HG02840 (cell line): ENCODE measurements around the gene C1GALT1.

Experiments used
- ATAC-seq: cut with Tn5 transposase; IDR thresholded peaks from one replicate; pipeline ENCODE4 v1.9.1; 2021; ENCODE audit warnings: mild to moderate bottlenecking, moderate library complexity, moderate number of reproducible peaks; ENCODE audit not compliant: unreplicated experiment, low FRiP score

Gene C1GALT1

DNA sequence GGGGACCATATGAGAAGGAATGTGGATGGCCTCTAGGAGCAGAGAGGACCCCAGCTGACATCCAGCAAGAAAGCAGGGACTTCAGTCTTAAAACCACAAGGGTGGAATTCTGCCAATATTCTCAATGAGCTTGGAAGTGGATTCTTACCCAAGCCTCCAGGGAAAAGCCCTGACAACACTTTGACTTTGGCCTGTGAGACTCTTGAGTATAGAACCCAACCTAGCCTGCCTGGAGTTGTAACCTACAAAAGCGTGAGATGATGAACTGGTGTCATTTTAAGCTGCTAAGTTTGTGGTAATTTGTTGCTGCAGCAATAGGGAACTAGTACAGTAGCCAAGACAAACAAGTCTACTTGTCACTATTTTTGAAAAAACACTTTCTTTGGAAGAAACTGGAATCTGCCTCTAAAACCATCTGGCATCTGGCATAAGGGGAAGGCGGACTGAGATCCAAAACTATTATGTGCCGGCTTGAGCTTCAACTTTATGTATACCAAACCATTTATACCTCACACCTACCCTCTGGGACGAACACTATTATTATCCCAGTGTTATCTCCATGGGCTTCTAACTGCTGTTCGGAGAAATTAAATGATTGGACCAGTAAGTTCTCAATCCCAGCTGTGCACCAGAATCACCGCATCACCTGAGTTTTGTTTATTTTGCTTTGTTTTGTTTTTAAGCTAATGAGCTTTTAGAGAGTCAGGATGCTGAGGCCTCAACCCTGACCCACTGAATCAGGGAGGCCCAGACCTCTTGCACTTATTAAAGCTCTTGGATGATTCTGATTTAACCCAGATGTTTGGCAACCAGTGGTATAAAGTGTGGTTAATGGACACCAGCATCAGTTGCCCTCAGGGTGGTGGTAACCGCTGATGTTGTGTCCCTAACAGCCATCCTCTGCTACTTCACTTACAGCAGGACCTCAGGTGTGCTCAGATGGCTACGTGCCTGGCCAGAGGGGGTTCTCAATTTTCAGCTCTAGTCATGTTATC lies 83.0 kb downstream of the C1GALT1 start:
- no peak for ATAC-seq

DNA sequence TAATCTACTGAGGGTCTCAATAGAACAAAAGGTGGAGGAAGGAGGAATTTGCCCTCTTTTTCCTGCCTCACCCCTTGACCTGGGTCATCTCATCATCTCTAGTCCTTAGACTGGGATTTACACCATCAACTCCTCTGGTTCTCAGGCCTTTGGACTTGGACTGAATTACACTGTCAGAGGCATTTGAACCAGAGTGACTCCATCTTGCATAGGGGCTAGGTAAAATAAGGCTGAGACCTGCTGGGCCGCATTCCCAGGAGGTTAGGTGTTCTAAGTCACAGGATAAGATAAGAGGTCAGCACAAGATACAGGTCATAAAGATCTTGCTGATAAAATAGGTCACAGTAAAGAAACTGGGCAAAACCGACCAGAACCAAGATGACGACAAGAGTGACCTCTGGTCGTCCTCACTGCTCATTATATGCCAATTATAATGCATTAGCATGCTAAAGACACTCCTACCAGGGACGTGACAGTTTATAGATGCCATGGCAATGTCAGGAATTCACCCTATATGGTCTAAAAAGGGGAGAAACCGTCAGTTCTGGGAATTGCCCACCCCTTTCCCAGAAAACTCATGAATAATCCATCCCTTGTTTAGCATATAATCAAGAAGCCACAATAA lies 84.0 kb downstream of the C1GALT1 start:
- ATAC-seq: no peak

DNA sequence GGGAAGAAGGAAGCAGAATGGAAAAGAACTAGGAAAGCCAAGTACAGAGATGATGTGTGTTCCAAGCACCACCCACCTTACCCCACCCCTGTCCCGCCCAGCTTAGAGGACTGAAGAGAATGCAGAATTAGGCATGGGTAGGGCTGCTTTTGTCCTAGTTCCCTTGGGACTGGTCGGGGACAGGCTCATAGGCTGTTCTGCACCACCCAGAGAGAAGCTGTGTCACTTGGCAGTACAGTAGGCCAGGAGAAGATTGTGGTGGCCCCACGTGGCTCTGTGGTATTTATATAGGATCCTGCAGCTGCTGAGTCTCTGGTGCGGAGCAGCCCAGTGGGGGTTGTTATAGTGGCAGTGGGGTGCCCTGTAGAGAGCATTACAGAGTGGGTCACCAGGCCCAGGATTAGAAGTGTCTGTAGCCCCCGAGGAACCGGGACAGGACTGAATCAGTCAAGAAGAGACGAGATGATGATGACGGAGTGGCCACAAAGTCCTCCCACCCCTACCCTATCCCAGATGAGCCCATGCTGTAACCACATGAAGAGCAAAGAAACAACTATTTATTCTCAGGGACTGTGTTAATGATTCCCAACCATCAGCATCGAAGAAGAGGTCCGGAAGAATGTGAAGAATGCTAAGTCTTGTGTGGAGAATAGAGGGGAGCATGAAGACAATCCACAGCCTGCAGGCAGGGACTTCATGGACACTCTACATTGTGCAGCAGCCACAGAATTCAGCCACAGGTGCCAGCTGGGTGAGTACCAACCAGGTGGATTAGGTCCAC lies 88.9 kb downstream of the C1GALT1 start:
- ATAC-seq: no peak

DNA sequence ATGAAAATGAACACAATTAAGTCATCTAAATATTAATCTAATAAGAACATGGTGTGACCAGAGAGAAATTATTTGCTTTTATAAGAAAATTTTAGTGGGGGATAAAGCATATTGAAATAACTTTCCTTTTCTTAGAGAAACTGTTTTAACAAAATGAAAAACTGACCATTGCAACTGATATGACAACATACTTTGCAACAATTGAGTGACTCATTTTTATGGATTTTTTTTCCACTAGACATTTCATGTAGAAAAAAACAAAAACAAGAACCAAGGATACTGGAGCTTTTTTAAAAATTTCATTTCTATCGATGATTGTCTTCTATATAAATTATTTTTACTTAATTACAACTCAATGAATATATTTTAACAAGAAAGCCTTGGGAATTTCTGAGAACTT lies 90.0 kb downstream of the C1GALT1 start:
- no peak for ATAC-seq

DNA sequence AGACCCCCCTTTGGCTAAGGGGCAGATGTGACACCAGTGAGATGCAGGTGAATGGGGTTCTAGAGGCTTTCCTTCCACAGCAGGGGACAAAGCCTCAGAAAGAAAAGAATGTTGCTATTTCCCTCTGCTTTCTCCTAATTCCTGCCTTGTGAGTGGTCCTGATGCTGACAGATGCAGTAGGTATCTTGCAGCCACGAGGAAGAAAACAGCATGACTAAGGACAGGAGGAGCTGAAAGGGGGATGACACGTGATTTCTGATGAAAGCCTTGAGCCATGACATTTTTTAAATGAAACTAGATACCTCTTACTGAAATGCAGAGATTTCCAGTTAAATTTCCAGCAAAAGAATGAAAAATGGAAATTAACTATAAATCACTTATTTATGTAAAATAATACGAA lies 92.4 kb downstream of the C1GALT1 start:
- no peak for ATAC-seq

DNA sequence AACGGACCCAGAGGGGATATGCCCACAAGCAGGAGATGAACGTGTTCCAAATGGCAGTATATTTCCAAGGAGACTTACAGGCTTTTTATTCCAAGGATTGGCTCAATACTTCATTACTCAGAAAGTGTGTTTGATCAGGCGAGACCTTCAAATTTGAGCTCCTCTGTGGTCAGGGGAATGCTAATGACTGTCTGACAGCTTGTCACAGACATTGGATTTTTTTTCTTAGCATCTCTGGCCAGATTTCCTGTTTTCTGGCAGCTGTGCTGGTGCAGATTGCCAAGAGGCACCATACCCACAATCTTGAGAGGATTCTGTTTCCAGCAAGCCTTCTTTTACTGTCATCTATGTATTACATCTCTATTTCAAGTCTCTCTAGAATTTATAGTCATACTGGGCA lies 93.8 kb downstream of the C1GALT1 start:
- ATAC-seq: no peak

DNA sequence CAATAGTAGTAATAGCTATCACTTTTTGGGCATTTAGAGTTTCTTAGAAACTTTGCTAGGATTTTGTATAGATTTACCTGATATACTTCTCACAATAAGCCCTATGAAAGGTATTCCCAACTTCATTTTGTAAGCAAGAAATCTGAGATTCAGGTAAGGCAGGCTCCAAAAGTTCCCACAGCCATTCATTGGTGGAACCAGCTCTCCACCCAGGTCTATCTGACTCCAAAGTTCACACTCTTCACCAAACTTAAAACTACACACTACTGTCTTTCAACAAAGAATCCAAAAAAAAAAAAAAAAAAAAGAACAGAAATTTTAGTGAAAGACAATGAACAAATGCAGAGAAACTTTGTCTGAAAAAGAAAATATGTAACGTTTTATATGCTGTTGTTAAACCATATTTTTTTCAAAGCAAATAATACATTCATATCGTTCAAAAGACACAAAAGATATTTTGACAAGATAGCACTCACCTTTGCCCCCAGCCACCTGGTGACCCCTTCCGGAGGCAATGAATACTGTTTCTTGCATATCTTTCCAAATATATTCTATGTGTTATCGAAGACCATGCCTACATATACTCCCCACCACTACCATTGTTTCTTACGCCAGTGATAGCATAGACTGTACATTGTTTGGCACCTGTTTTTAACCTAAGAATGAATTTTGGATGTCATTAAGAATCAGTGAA lies 108.2 kb downstream of the C1GALT1 start:
- no peak for ATAC-seq

DNA sequence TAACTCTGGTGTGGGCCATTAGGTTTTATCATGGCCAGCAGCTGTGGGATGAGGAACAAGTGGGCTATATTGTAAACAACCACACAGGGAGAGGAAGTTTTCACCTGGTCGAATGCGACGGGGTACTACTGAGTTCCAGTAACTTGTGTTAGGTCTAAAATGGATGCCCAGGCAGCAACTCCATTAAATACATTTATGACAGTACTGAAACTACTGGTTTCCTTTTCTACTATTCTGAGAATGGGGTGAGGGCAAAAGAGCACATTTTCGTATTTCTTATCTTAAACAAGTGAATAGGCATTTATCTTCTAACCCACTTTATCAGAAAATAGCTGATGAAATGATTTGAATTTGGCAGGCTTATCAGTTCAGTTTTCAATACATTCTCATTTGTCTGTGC lies 109.7 kb downstream of the C1GALT1 start:
- ATAC-seq: no peak

DNA sequence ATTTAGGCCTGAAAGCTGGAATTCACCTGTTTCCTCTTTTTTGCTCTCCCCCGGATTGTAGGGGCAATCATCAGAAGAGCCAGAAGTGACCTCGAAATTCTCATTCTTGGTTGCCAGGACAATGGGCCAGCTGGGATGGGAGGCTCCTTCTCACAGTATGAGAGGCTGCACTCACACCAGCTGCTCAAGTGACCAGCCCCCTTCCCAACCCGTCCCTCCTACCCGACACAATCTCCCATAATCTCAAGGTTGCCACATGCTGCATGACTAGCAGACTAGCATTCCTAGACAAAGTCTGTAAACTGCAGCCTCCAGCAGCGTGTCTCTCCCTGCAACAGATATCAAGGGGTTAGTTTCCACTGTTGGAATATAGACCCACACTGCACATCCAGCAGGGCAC lies 110.3 kb downstream of the C1GALT1 start:
- ATAC-seq: no peak

DNA sequence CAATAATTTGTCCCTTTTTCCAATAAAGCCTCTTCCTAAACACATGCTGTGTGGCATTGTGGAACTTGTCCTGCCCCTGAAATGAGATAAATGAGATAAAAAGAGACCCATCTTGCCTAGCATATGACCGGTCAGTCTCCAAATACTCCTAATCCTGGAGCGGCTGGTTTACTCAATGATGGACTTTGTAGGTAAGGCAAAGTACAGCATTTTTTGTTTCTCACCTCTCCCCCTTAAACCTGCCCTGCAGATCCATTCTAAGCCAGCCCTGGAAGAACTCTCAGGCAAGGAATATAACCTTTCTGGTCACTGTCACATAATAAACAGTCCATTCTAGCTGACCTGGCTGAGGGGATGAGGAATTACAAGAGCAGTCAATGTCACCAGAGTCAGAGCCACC lies 110.7 kb downstream of the C1GALT1 start:
- ATAC-seq: no peak

DNA sequence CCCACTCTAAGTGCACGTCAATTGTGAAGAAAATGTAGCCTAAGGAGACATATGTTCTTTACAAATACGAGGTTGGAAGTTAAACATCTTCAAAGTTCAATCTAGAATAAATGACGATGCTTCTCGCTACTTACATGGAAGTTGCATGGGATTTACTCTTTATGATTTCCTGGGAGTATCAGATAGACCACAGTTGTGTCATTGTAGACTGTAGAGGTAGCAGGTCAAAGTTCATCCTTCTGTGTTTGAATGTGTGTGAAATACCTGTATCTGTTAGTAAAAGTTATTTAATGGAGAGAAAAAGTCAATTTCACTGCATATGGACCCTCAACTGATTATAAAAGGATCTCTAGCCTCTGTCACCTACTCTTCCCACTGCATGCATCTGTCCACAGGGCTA lies 112.6 kb downstream of the C1GALT1 start:
- ATAC-seq: no peak
